HG03139 (cell line): Measurements from ENCODE around the gene ZMIZ1.

Source experiments
- ATAC-seq: cut with Tn5 transposase; IDR thresholded peaks from one replicate; pipeline ENCODE4 v1.9.1; 2021; ENCODE audit not compliant: unreplicated experiment

ZMIZ1 gene

GRCh38 chr10:79315602-79315920 is 246.8 kb downstream of the ZMIZ1 start:
- no peak for ATAC-seq

GRCh38 chr10:79316671-79317431 is 248.1 kb downstream of the ZMIZ1 start:
- ATAC-seq = peak; percentile 74

- ATAC-seq = no peak
Measured at GRCh38 chr10:79318369-79318768, 249.6 kb downstream of the ZMIZ1 start.

- ATAC-seq = no peak
Measured at GRCh38 chr10:79319115-79319771, 250.5 kb downstream of the ZMIZ1 start.

GRCh38 chr10:79320316-79320715 is 251.6 kb downstream of the ZMIZ1 start:
- ATAC-seq = no peak

GRCh38 chr10:79320820-79321493 is 252.2 kb downstream of the ZMIZ1 start:
- ATAC-seq = no peak

- no peak for ATAC-seq
Measured at GRCh38 chr10:79321494-79321882, 252.7 kb downstream of the ZMIZ1 start.

GRCh38 chr10:79321951-79322350 is 253.2 kb downstream of the ZMIZ1 start:
- ATAC-seq = no peak

- peak; percentile 78 for ATAC-seq
Measured at GRCh38 chr10:79322616-79323543, 254.1 kb downstream of the ZMIZ1 start.

GRCh38 chr10:79323602-79324001 is 254.8 kb downstream of the ZMIZ1 start:
- ATAC-seq = no peak

- ATAC-seq = no peak
Measured at GRCh38 chr10:79324032-79324695, 255.4 kb downstream of the ZMIZ1 start.

GRCh38 chr10:79326361-79327089 is 257.8 kb downstream of the ZMIZ1 start:
- ATAC-seq = no peak

- ATAC-seq = no peak
Measured at GRCh38 chr10:79327090-79327457, 258.3 kb downstream of the ZMIZ1 start.

GRCh38 chr10:79328147-79328701 is 259.5 kb downstream of the ZMIZ1 start:
- no peak for ATAC-seq

GRCh38 chr10:79328737-79329504 is 260.2 kb downstream of the ZMIZ1 start:
- no peak for ATAC-seq

- no peak for ATAC-seq
Measured at GRCh38 chr10:79329529-79329928, 260.8 kb downstream of the ZMIZ1 start.

- ATAC-seq = no peak
Measured at GRCh38 chr10:79331226-79331625, 262.5 kb downstream of the ZMIZ1 start.

GRCh38 chr10:79331709-79332108 is 262.9 kb downstream of the ZMIZ1 start:
- peak; percentile 34 for ATAC-seq
